Left ventricle myocardium superior (tissue), 1 donor: ENCODE data around the gene SYTL1. TPM values are rescaled to one million over a fixed set of nuclear protein-coding genes. Genes with fewer than 3 reads are reported as not detected.

Source experiments
- ATAC-seq: fragments of 200-7000 bp; cut with Tn5 transposase; one replicate; pipeline ENCODE4 v1.9.1; 2020; ENCODE audit warnings: mild to moderate bottlenecking, moderate library complexity
- DNase-seq: peaks from one replicate; pipeline ENCODE4 v3.0.0-alpha.2; 2020
- intact Hi-C: fragments of 100-400 bp; cut with micrococcal nuclease; formaldehyde crosslinking; loops from one replicate; pipeline ENCODE4 v1.11.0; 2022
- total RNA-seq: library from RNA; stranded (reverse); fragmentation: NEBNext Ultra II Directional; extraction: Animal tissue kit (Norgen Biotek cat#: 25700); gene quantifications from one replicate; pipeline ENCODE4 v1.2.1, GENCODE V29; 2021
- donor health status: DM: no; HTN: yes; CAD: no; lungs with severe emphysema.

Gene SYTL1
- total RNA-seq, 1 donor from 2014 or later: 1.1 TPM

DNA sequence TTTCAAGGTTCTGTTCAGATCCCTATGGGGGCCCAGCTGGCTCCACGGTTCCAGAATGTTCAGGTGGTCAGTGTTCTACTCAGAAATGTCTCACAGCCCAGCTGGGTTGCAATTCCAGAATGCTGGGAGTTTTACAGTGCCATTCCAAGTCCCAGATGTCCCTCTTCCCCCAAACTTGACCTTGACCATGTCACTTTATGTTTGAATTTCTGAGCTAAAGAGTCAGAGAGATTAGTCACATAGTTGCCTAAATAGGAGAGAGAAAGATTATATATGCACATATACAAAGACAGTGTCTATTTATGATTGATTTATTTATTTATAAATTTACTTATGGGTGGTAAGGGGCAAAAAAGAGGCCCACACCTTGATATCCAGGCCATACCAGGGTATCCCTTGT is 53.1 kb downstream of the SYTL1 start:
- ATAC-seq (no peak), DNase-seq (no peak)
- intact Hi-C loops: loop anchor here (5.0 kb wide), 1 partner anchor 93 kb away; no protein-coding TSS in a partner anchor

DNA sequence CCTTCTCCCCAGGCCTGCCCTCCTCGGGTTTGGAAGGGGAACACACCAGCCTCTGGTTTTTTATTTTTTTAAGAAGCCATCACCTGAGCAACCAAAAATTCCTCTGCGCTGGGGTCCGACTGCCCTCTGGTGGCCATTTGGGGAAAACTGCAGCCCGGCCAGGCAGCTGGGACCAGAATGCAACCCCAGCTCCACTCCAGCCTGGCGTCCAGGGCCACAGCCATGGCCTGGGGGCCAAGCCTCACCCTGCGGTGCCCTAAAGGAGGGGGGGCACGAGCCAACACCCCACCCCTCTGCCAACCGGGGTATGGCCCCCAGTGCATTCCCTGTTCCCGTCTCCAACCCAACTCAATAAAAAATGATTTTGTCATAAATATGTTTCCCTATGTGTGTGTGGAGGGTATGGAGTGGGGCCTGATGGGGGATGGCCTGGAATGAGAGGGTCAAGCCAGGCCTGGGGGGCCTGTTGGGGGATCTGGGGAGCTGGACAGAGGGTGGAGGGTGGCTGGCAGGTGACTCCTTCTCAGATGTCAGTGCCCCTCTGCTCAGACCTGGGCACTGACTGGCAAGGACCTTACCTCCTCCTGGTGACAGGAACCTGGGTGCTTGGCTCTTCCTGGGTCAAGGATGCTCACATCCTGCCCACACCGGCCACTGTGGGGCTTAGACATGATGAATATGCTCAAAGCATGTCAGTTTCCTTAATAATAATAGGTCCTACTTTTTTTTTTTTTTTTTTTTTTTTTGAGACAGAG is 53.8 kb downstream of the SYTL1 start:
- DNase-seq (peak; percentile 82), ATAC-seq (peak; percentile 18)
- intact Hi-C loops: loop anchor here (5.0 kb wide), 1 partner anchor 93 kb away; no protein-coding TSS in a partner anchor

DNA sequence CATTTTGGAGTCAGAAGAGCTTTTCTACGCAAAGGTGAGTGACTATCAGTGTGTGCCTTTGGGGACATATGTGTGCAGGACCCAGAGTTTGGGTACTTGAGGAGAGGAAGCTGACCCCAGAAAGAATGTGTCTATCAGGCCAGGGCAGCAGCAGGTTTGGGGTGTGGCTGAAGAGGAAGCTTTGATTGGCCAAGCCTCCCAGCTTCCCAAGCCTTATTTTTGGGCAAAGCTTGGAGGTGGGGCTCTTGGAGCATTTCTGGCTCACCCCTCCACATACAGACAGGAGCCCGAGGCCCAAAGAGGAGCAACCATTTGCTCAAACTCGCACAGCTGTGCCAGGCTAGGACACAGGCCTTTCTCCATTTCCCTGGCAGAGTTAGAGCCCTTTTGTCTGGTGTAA is 55.3 kb downstream of the SYTL1 start:
- no peak for ATAC-seq
- intact Hi-C loops: loop anchor here (5.0 kb wide), 1 partner anchor 95 kb away; no protein-coding TSS in a partner anchor
- DNase-seq: no peak

DNA sequence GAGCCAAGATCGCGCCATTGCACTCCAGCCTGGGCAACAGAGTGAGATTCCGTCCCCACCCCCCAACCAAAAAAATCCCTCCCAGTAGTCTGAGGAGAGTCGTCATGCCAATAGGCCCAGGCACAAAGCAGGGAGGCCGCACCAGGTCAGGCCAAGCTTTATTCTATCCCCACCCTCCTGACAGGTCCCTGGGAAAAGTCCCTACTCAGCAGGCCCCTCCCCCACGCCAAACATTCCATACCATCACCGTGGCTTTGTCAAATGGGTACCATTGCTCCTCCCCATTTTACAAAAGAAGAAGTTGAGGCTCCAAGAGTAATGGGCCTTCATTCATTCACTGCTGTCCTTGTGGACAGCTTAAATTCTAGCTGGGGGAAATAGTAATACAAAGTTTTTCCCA is 55.9 kb downstream of the SYTL1 start:
- no peak for DNase-seq
- no peak for ATAC-seq
- intact Hi-C loops: loop anchor here (5.0 kb wide), 1 partner anchor 95 kb away; no protein-coding TSS in a partner anchor

DNA sequence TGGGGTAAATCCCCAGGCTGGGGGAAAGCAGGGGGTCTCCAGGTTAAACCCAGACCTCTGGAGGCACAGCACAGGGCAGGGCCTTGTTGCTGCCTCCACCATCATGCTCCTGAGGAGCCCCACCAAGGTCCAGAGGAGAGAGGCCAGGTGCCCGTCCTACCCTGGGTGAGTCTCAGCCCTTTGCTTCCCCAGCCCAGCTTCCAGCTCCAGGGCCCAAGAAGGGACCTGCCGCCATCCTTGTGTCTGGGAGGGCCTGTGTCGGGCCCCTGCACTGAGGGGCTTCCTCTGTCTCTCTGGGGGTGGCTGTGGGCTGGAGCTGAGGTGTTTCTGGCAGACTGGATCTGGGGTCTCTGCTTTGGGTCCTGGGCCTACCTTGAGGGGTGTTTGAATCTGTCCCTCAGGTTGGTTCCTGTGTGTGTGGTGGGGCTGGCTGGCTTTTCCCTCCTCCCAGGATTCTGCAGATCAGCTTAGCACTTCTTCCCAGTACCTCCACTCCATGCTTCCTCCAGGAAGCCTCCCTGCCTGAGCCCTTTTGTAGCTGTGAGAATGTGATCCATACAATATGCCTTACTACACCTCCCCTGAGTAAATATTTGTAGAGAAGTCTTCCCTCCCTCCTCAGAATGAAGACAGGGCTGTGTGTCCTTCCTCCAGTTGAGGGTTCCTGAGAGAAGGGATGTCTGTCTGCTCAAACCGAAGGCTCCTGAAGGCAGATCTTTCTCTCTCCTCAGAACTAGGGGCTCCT is 56.8 kb downstream of the SYTL1 start:
- intact Hi-C loops: loop anchor here (5.0 kb wide), 1 partner anchor 96 kb away; no protein-coding TSS in a partner anchor
- ATAC-seq (no peak), DNase-seq (no peak)

DNA sequence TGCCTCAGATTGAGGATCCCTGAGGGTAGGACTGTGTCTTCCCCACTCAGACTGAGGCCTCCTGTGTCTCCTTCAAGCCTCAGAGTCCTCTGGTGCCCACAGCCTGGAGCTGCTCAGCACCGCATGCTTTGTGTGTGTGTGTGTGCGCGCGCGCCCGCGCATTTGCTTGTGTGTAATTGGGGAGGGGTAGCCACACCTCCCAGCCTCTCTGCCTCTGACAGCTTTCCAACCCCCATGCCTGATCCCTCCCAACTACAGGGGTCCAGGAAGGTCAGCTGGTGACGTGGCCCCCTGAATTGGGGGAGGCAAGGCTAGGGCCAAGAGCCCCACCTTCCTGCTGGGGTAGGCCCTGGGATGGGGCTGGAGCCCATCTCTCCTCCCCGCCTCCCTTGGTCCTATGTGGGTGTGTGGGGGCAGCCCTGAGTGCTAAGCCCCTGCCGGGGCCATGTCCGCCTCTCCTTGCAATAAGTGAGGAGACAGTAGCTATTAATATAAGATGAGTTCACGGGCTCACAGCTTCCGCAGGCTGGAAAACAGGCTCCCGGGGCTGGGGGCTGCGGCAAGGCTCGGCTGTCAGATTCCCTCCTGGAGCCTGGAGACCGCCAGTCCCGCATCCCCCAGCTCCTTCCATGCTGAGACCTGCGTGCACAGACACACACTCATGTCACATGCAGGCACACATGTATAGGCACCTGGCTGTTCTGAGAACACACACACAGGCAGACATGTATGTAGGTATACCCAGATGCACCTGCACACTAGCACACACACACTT is 57.6 kb downstream of the SYTL1 start:
- ATAC-seq (no peak), DNase-seq (no peak)
- intact Hi-C loops: loop anchor here (5.0 kb wide), 1 partner anchor 97 kb away; no protein-coding TSS in a partner anchor

DNA sequence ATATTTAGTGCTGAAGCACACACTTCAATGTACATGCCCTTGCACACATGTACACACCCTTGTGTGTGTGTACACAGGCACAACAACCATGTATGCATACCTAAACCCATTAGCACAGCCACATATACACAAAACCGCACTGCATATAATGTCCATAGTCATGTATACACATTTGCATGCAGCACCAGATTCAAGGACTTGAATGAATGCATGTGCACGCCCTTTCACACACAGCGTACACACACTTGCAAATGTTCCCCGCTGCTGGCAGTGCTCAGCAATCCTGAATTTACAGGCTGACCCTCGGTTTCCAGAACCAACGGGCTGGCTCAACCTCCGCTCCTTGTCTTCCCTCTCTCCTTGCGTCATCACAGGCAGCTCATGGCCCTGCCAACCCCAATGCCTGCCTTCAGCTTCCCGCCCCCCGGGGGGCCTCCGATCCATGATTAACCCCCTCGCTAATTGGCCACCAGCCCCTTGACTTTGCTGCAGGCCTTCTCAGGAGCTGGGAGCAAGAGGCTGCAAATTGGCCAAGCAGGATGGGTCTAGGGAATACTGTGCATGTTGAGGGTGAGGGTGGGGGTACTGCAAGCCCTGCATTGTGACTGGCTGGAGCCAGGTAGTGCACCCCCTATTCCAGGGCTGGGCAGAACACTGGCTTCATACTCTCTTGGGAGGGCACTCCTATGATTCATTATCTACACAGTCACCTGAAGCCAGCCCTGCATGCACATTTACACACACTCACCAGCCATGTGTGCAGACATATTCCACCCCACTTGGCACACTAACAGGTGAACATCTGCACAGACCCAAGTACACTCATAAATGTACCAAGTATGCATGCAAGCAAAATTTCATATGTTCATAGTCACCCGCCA is 58.5 kb downstream of the SYTL1 start:
- ATAC-seq (no peak), DNase-seq (no peak)
- intact Hi-C loops: no loop called here

DNA sequence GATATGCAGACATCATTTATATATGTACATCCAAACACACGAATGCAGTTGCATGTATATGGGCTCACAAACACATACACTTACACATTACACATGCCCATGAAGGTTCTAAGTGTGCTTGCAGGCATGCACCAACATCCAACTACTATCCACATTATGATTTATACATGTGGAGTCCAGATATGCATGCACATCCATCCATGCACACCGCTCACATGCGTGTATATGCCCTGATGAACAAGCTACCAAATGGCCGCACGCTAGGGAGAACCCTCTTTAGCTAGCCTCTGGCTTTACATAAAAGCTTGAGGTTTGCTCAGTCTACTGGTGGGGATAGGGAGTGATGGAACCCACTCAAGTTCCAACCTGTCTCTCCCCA is 59.1 kb downstream of the SYTL1 start:
- intact Hi-C loops: no loop called here
- DNase-seq (no peak), ATAC-seq (no peak)

DNA sequence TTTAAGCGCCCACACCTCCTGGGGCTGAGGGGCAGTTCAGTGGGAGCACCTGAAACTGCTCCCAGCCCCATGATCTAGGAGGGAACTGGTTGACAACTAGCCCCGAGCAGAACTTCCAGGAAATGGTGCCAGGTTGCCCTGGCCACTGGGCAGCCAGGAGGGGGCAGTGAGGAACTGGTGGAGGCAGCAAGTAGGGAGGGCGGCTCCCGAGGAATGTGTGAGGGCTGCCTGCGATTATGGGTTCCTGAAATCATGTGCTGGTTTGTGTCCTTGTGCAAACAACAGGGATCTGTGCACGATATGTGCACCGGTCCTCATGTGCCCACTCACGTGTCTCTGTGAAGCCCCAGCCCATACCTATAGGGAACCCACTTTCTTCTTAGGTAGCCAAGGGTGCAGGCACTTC is 60.5 kb downstream of the SYTL1 start:
- intact Hi-C loops: no loop called here
- peak; percentile 83 for DNase-seq
- peak; percentile 52 for ATAC-seq

DNA sequence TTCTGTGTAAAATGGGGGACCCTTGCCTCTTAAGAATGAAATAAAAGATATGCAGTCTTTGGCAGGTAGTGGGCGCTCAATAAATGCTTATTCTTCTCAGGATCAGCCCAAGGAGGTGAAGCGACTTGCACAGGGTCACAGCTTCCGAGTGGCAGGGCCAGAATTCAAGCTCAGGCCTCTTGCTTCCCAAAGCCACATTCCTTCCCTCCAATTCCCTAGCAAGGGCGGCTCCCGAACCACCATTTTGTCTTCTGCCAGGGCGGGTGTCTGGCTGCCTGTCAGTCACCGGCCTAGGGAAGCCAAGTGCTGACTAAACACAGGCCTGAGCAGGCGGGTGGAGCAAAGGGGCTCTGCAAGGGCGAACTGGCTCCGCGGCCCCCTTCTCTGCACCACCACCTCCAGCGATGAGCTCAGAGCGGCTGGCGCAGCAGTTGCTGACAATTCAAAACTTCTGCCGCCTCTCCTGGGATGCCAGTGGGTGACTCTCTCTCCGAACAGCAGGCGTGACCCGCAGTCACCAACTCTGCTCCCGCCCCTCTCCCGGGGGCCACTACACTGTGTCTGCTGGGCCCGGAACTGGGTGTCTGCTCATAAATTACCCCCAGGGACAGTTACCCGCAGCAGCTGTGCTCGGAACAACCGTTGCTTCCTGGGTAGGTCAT is 61.4 kb downstream of the SYTL1 start:
- intact Hi-C loops: no loop called here
- DNase-seq: peak; percentile 83
- peak; percentile 59 for ATAC-seq

Other genes starting within 250 kb of the SYTL1 start
- 23.1 TPM for gene SLC9A1, start 186.9 kb upstream of the SYTL1 start, total RNA-seq
- gene WDTC1, start 107.4 kb upstream of the SYTL1 start, total RNA-seq: 68.8 TPM
- 19.9 TPM for gene TMEM222, start 19.9 kb upstream of the SYTL1 start, total RNA-seq
- 46.6 TPM for gene MAP3K6, start 24.9 kb downstream of the SYTL1 start, total RNA-seq
- gene FCN3, start 32.8 kb downstream of the SYTL1 start, total RNA-seq: 19.3 TPM
- gene CD164L2, start 41.3 kb downstream of the SYTL1 start, total RNA-seq: not detected
- gene GPR3, start 50.6 kb downstream of the SYTL1 start, total RNA-seq: 0.12 TPM
- 59.1 TPM for gene WASF2, start 148.1 kb downstream of the SYTL1 start, total RNA-seq